Astrocyte (in vitro differentiated cells and primary cell): ENCODE measurements around the gene WBP2NL. TPM values are rescaled to one million over a fixed set of nuclear protein-coding genes. Genes with fewer than 3 reads are reported as not detected.

Experiments used
- DNase-seq: peaks from one replicate; pipeline ENCODE4 v3.0.0-alpha.2; 2010; ENCODE audit warnings: low read depth
- FAIRE-seq: peaks from 2 replicates; lab custom pipeline; 2011; peaks lifted over from hg19 to GRCh38; lab: Jason Lieb, UNC
- H2AFZ ChIP-seq: 2 replicates; pipeline ENCODE4 v1.6.0; 2012; ENCODE audit warnings: low read depth, low read length, inconsistent platforms
- H3K27ac ChIP-seq: 2 replicates; pipeline ENCODE4 v1.5.1; 2011; ENCODE audit warnings: low read depth, low read length, inconsistent platforms
- H3K27me3 ChIP-seq: 2 replicates; pipeline ENCODE4 v1.6.0; 2011; ENCODE audit warnings: low read length, inconsistent platforms; ENCODE audit not compliant: insufficient read depth
- H3K36me3 ChIP-seq: 2 replicates; pipeline ENCODE4 v1.5.1; 2011; ENCODE audit warnings: low read length, inconsistent platforms; ENCODE audit not compliant: insufficient read depth
- H3K4me1 ChIP-seq: 2 replicates; pipeline ENCODE4 v1.5.1; 2011; ENCODE audit warnings: low read length, inconsistent platforms; ENCODE audit not compliant: insufficient read depth
- H3K4me2 ChIP-seq: 2 replicates; pipeline ENCODE4 v1.6.0; 2012; ENCODE audit warnings: low read length, inconsistent platforms
- H3K4me3 ChIP-seq: 2 replicates; pipeline ENCODE4 v1.5.1; 2011; ENCODE audit warnings: low read depth, mild to moderate bottlenecking, low read length, inconsistent platforms; ENCODE audit not compliant: insufficient read depth
- H3K79me2 ChIP-seq: 2 replicates; pipeline ENCODE4 v1.6.0; 2012; ENCODE audit warnings: mild to moderate bottlenecking, low read length, inconsistent platforms; ENCODE audit not compliant: insufficient read depth
- H3K9ac ChIP-seq: 2 replicates; pipeline ENCODE4 v1.6.0; 2012; ENCODE audit warnings: mild to moderate bottlenecking, low read length, inconsistent platforms
- H3K9me3 ChIP-seq: 2 replicates; pipeline ENCODE4 v1.5.1; 2012; ENCODE audit warnings: low read depth, mild to moderate bottlenecking, low read length, inconsistent platforms; ENCODE audit not compliant: insufficient read depth
- H4K20me1 ChIP-seq: 2 replicates; pipeline ENCODE4 v1.6.0; 2012; ENCODE audit warnings: low read length, inconsistent platforms; ENCODE audit not compliant: insufficient read depth
- H3K27ac Mint-ChIP-seq: one replicate; pipeline ENCODE4 v1.8.0; 2021; ENCODE audit warnings: mild to moderate bottlenecking, mixed read lengths; ENCODE audit not compliant: unreplicated experiment
- H3K27me3 Mint-ChIP-seq: one replicate; pipeline ENCODE4 v1.8.0; 2021; ENCODE audit warnings: low read depth, mixed read lengths; ENCODE audit not compliant: unreplicated experiment
- H3K36me3 Mint-ChIP-seq: one replicate; pipeline ENCODE4 v1.8.0; 2021; ENCODE audit warnings: low read depth, mixed read lengths; ENCODE audit not compliant: unreplicated experiment
- H3K4me1 Mint-ChIP-seq: one replicate; pipeline ENCODE4 v1.8.0; 2021; ENCODE audit warnings: low read depth, mixed read lengths; ENCODE audit not compliant: unreplicated experiment
- H3K4me3 Mint-ChIP-seq: one replicate; pipeline ENCODE4 v1.8.0; 2021; ENCODE audit warnings: mild to moderate bottlenecking, moderate library complexity, mixed read lengths; ENCODE audit not compliant: unreplicated experiment
- H3K9me3 Mint-ChIP-seq: one replicate; pipeline ENCODE4 v1.8.0; 2021; ENCODE audit warnings: mild to moderate bottlenecking, mixed read lengths; ENCODE audit not compliant: unreplicated experiment
- CTCF ChIP-seq: IDR thresholded peaks from 2 replicates; pipeline ENCODE4 v1.5.1; 2011; ENCODE audit warnings: low read depth, mild to moderate bottlenecking, inconsistent platforms, low read length, moderate library complexity; ENCODE audit not compliant: insufficient read depth
- EZH2 ChIP-seq: IDR thresholded peaks from 2 replicates; pipeline ENCODE4 v1.6.1; 2012; ENCODE audit warnings: mild to moderate bottlenecking, low read length, inconsistent platforms; ENCODE audit not compliant: insufficient read depth
- total RNA-seq: library from RNA; stranded (reverse); gene quantifications from 2 replicates; pipeline ENCODE4 v1.2.1, GENCODE V29; 2021

WBP2NL gene
- total RNA-seq, 1 donor from 2014 or later: not detected

- no peak for DNase-seq
- no peak overlapping the region for H3K4me2 ChIP-seq
Observed at GRCh38 chr22:42001121-42001520, 2.5 kb downstream of the WBP2NL start.

GRCh38 chr22:42001706-42002105 lies 3.1 kb downstream of the WBP2NL start:
- Histone ChIP-seq H3K27ac (no peak overlapping the region), H2AFZ (no peak overlapping the region), H3K27me3 (no peaks in the 10 kb centered on the region), H3K4me2 (no peak overlapping the region), H3K4me3 (no peak overlapping the region), H3K36me3 (no peaks in the 10 kb centered on the region), H3K9me3 (no peaks in the 10 kb centered on the region), H4K20me1 (no peaks in the 10 kb centered on the region), H3K9ac (no peak overlapping the region), H3K4me1 (no peaks in the 10 kb centered on the region), H3K79me2 (no peaks in the 10 kb centered on the region)
- H3K9me3 Mint-ChIP-seq: peaks cover 2% of the 10 kb centered on the region
- DNase-seq: no peak
- no peaks in the 10 kb centered on the region for H3K4me1 Mint-ChIP-seq
- peaks cover 14% of the 10 kb centered on the region for H3K27me3 Mint-ChIP-seq
- no peak for TF ChIP-seq CTCF
- TF ChIP-seq EZH2: no peak
- H3K36me3 Mint-ChIP-seq: no peaks in the 10 kb centered on the region
- H3K27ac Mint-ChIP-seq: no peak overlapping the region
- H3K4me3 Mint-ChIP-seq: no peak overlapping the region
- FAIRE-seq: no peak

More at GRCh38 chr22:42001121-42001520, 2.5 kb downstream of the WBP2NL start:
- Mint-ChIP-seq H3K4me1 (no peaks in the 10 kb centered on the region), H3K4me3 (no peak overlapping the region), H3K9me3 (peaks cover 2% of the 10 kb centered on the region), H3K27me3 (peaks cover 17% of the 10 kb centered on the region), H3K27ac (no peak overlapping the region), H3K36me3 (no peaks in the 10 kb centered on the region)
- Histone ChIP-seq H2AFZ (no peak overlapping the region), H3K27ac (no peak overlapping the region), H3K4me1 (no peaks in the 10 kb centered on the region), H3K36me3 (no peaks in the 10 kb centered on the region), H3K9me3 (no peaks in the 10 kb centered on the region), H4K20me1 (no peaks in the 10 kb centered on the region), H3K27me3 (no peaks in the 10 kb centered on the region), H3K4me3 (no peak overlapping the region), H3K79me2 (no peaks in the 10 kb centered on the region), H3K9ac (no peak overlapping the region)
- TF ChIP-seq CTCF: no peak
- TF ChIP-seq EZH2: no peak
- no peak for FAIRE-seq

GRCh38 chr22:42007922-42008321 lies 9.3 kb downstream of the WBP2NL start:
- Mint-ChIP-seq H3K36me3 (no peaks in the 10 kb centered on the region), H3K4me3 (no peak overlapping the region), H3K9me3 (peaks cover 10% of the 10 kb centered on the region), H3K4me1 (no peaks in the 10 kb centered on the region), H3K27me3 (peaks cover 7% of the 10 kb centered on the region), H3K27ac (no peak overlapping the region)
- no peaks in the 10 kb centered on the region for H4K20me1 ChIP-seq
- no peak for DNase-seq
- H3K27ac ChIP-seq: no peak overlapping the region
- no peak for FAIRE-seq
- no peak overlapping the region for H3K4me3 ChIP-seq
- H3K36me3 ChIP-seq: no peaks in the 10 kb centered on the region
- no peaks in the 10 kb centered on the region for H3K79me2 ChIP-seq
- TF ChIP-seq EZH2: no peak
- TF ChIP-seq CTCF: no peak
- H3K4me2 ChIP-seq: no peak overlapping the region
- no peak overlapping the region for H3K9ac ChIP-seq
- no peaks in the 10 kb centered on the region for H3K4me1 ChIP-seq
- no peaks in the 10 kb centered on the region for H3K27me3 ChIP-seq
- H3K9me3 ChIP-seq: no peaks in the 10 kb centered on the region
- H2AFZ ChIP-seq: no peak overlapping the region
